PC-9 (cell line): Measurements from ENCODE around the gene CYTH3. TPM values are rescaled to one million over a fixed set of nuclear protein-coding genes. Genes with fewer than 3 reads are reported as not detected.
A peak's percentile ranks its signal among the peaks of the same experiment; 100 is the strongest.

Source experiments
- BruUV-seq: library from RNA; stranded (reverse); fragments of 400-500 nt; replicated peaks from 2 replicates; lab custom pipeline; 2021; lab: Mats Ljungman, UMichigan
- CTCF ChIA-PET: fragments of 300-600 bp; sonication (Branson Sonifier 250); formaldehyde crosslinking; loops from one replicate; lab custom pipeline; 2022; ENCODE audit warnings: antibody characterized with exemption; lab: Charles Lee
- POLR2A ChIA-PET: fragments of 300-600 bp; sonication (Branson Sonifier 250); formaldehyde crosslinking; loops from one replicate; lab custom pipeline; 2022; ENCODE audit warnings: antibody characterized with exemption; ENCODE audit not compliant: unreplicated experiment; lab: Charles Lee
- DNase-seq, 2 experiments: peaks; one replicate each; pipeline versions ENCODE4 v3.0.0 to v3.0.0-alpha.2; 2015 to 2022; ENCODE audit warnings: mixed read lengths in 1 of 2
- H2AFZ ChIP-seq: fragments of 200-600 bp; sonication (generic); 2 replicates; pipeline ENCODE4 v1.8.1; 2017; ENCODE audit warnings: antibody characterized with exemption
- H3F3A ChIP-seq: fragments of 200-600 bp; sonication (generic); 2 replicates; pipeline ENCODE4 v1.8.1; 2017; ENCODE audit warnings: antibody characterized with exemption, mild to moderate bottlenecking, low read depth; ENCODE audit not compliant: insufficient read depth
- H3K27ac ChIP-seq: fragments of 200-600 bp; sonication (generic); 2 replicates; pipeline ENCODE4 v1.6.1; 2016; ENCODE audit warnings: mixed run types
- H3K27me3 ChIP-seq: fragments of 200-600 bp; sonication (generic); 2 replicates; pipeline ENCODE4 v1.6.1; 2016; ENCODE audit warnings: low read depth, mixed run types; ENCODE audit not compliant: insufficient read depth
- H3K36me3 ChIP-seq: fragments of 200-600 bp; sonication (generic); 2 replicates; pipeline ENCODE4 v1.6.1; 2016; ENCODE audit warnings: low read depth, mixed run types
- H3K4me1 ChIP-seq: fragments of 200-600 bp; sonication (generic); replicated peaks from 2 replicates; pipeline ENCODE4 v1.6.1; 2016; ENCODE audit warnings: mixed run types; ENCODE audit not compliant: insufficient read depth
- H3K4me2 ChIP-seq: fragments of 200-600 bp; sonication (generic); 2 replicates; pipeline ENCODE4 v1.6.1; 2017; ENCODE audit warnings: mixed run types
- H3K4me3 ChIP-seq: fragments of 200-600 bp; sonication (generic); 2 replicates; pipeline ENCODE4 v1.6.1; 2016; ENCODE audit warnings: mixed run types
- H3K79me2 ChIP-seq: fragments of 200-600 bp; sonication (generic); 2 replicates; pipeline ENCODE4 v1.6.1; 2017; ENCODE audit warnings: low read depth, mixed run types
- H3K9me2 ChIP-seq: fragments of 200-600 bp; sonication (generic); 2 replicates; pipeline ENCODE4 v1.8.1; 2017; ENCODE audit warnings: mild to moderate bottlenecking; ENCODE audit not compliant: insufficient read depth
- H3K9me3 ChIP-seq: fragments of 200-600 bp; sonication (generic); 2 replicates; pipeline ENCODE4 v1.8.1; 2016; ENCODE audit warnings: low read depth; ENCODE audit not compliant: insufficient read depth
- H4K20me1 ChIP-seq: fragments of 200-600 bp; sonication (generic); 2 replicates; pipeline ENCODE4 v1.8.1; 2017; ENCODE audit not compliant: insufficient read depth
- CTCF ChIP-seq: fragments of 200-600 bp; sonication (generic); conservative IDR thresholded peaks from 2 replicates; pipeline ENCODE4 v1.6.1; 2017; ENCODE audit warnings: mixed run types, antibody characterized with exemption, mild to moderate bottlenecking, moderate library complexity
- EZH2 ChIP-seq: fragments of 200-600 bp; sonication (generic); IDR thresholded peaks from 2 replicates; pipeline ENCODE4 v1.8.0; 2017; ENCODE audit warnings: antibody characterized with exemption, low read depth
- intact Hi-C: fragments of 100-400 bp; cut with micrococcal nuclease; formaldehyde crosslinking; loops from one replicate; pipeline ENCODE4 v1.10.0; 2022; ENCODE audit not compliant: unreplicated experiment
- total RNA-seq: library from RNA; stranded (reverse); gene quantifications from 2 replicates; pipeline ENCODE4 v1.2.3, GENCODE V29; 2021

The CYTH3 gene
- total RNA-seq, 1 experiment from 2014 or later: 84.4 TPM

- no TSS peak for BruUV-seq
- CTCF ChIA-PET: no interaction called here
- no peak overlapping the region for H3K27ac ChIP-seq
These were observed 4.5 kb upstream of the CYTH3 start for GRCh38 chr7:6276911-6277408.

GRCh38 chr7:6274743-6275142 is 2.3 kb upstream of the CYTH3 start:
- no peaks in the 10 kb centered on the region for H4K20me1 ChIP-seq
- no peak for DNase-seq
- H3K9me3 ChIP-seq: no peaks in the 10 kb centered on the region
- H3K36me3 ChIP-seq: no peaks in the 10 kb centered on the region
- H3K79me2 ChIP-seq: peaks cover 27% of the 10 kb centered on the region
- peaks cover 28% of the 10 kb centered on the region for H3K4me1 ChIP-seq
- H3K9me2 ChIP-seq: no peaks in the 10 kb centered on the region
- POLR2A ChIA-PET: no interaction called here
- intact Hi-C loops: loop anchor here (5.0 kb wide), 2 partner anchors 97 to 112 kb away; no protein-coding TSS in a partner anchor
- no peak overlapping the region for H3K27ac ChIP-seq
- H2AFZ ChIP-seq: no peak overlapping the region
- TF ChIP-seq EZH2: no peak
- H3K27me3 ChIP-seq: no peaks in the 10 kb centered on the region
- peaks cover 19% of the 10 kb centered on the region; the same call in 1 of the 2 replicates for H3F3A ChIP-seq
- H3K4me3 ChIP-seq: no peak overlapping the region
- CTCF ChIA-PET: no interaction called here
- BruUV-seq: no TSS peak
- H3K4me2 ChIP-seq: no peak overlapping the region

More at GRCh38 chr7:6276911-6277408, 4.5 kb upstream of the CYTH3 start:
- Histone ChIP-seq H3K9me3 (no peaks in the 10 kb centered on the region), H3K79me2 (peaks cover 5% of the 10 kb centered on the region; the same call in 1 of the 2 replicates), H3K27me3 (no peaks in the 10 kb centered on the region), H4K20me1 (no peaks in the 10 kb centered on the region), H3K4me2 (no peak overlapping the region), H2AFZ (no peak overlapping the region), H3K4me3 (no peak overlapping the region), H3K36me3 (no peaks in the 10 kb centered on the region), H3F3A (peaks cover 12% of the 10 kb centered on the region; the same call in 1 of the 2 replicates), H3K9me2 (no peaks in the 10 kb centered on the region), H3K4me1 (peaks cover 22% of the 10 kb centered on the region)
- TF ChIP-seq EZH2: no peak
- TF ChIP-seq CTCF: no peak
- peak in 1 of 2 experiments; percentile 21 for DNase-seq
- POLR2A ChIA-PET: no interaction called here
- intact Hi-C loops: no loop called here

GRCh38 chr7:6273917-6274630 is 1.6 kb upstream of the CYTH3 start:
- Histone ChIP-seq H3K27ac (no peak overlapping the region), H3K36me3 (no peaks in the 10 kb centered on the region), H2AFZ (no peak overlapping the region), H3K79me2 (peaks cover 34% of the 10 kb centered on the region), H3F3A (peaks cover 17% of the 10 kb centered on the region; the same call in 1 of the 2 replicates), H3K4me1 (peaks cover 28% of the 10 kb centered on the region), H3K9me3 (no peaks in the 10 kb centered on the region), H3K4me3 (no peak overlapping the region), H3K4me2 (no peak overlapping the region), H3K9me2 (no peaks in the 10 kb centered on the region), H3K27me3 (no peaks in the 10 kb centered on the region), H4K20me1 (no peaks in the 10 kb centered on the region)
- ChIA-PET CTCF (no interaction called here), POLR2A (interaction anchor here (0.6 to 1.1 kb wide), 2 partner anchors 34 to 62 kb away, joined by 4 to 5 read pairs; no protein-coding TSS in a partner anchor)
- intact Hi-C loops: loop anchor here (2.0 to 5.0 kb wide), 3 partner anchors 33 to 112 kb away; no protein-coding TSS in a partner anchor
- no peak for DNase-seq
- BruUV-seq: no TSS peak
- TF ChIP-seq CTCF (no peak), EZH2 (no peak)
